Daoy (cell line): ENCODE results near the gene TPGS2. TPM values are rescaled to one million over a fixed set of nuclear protein-coding genes. Genes with fewer than 3 reads are reported as not detected.

Source experiments
- total RNA-seq: library from RNA; depleted of rRNA; stranded (reverse); fragments of >200 nt; shearing (Covaris generic); gene quantifications from 2 replicates; pipeline ENCODE4 v1.2.3, GENCODE V29; 2014; rRNA removed

The TPGS2 gene
- total RNA-seq, 1 experiment from 2014 or later: 125 TPM

Other genes starting within 250 kb of the TPGS2 start
- gene KIAA1328, start 125 bp upstream of the TPGS2 start, total RNA-seq: 4.6 and 6.4 TPM in 2 replicates